GM10266 (cell line): Measurements from ENCODE around the gene EXD1.
A peak's percentile ranks its signal among the peaks of the same experiment; 100 is the strongest.

Source experiments
- DNase-seq: peaks from one replicate; pipeline ENCODE4 v3.0.0; 2012; ENCODE audit errors: extremely low spot score
- TF ChIP-seq, protein P1 (sequence below): IDR thresholded peaks from 2 replicates; pipeline ENCODE4 v1.5.1; 2012; ENCODE audit warnings: mild to moderate bottlenecking, low read depth; ENCODE audit not compliant: control insufficient read depth, insufficient read depth; ENCODE audit errors: missing control alignments

The EXD1 gene, protein sequence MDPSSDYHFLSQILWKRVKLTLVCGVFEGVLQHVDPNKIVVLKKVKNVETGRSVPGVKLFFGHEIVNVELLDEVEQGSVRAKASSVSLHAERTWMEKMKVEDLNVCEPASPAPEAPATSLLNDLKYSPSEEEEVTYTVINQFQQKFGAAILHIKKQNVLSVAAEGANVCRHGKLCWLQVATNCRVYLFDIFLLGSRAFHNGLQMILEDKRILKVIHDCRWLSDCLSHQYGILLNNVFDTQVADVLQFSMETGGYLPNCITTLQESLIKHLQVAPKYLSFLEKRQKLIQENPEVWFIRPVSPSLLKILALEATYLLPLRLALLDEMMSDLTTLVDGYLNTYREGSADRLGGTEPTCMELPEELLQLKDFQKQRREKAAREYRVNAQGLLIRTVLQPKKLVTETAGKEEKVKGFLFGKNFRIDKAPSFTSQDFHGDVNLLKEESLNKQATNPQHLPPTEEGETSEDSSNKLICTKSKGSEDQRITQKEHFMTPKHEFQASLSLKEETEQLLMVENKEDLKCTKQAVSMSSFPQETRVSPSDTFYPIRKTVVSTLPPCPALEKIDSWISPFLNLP

DNA sequence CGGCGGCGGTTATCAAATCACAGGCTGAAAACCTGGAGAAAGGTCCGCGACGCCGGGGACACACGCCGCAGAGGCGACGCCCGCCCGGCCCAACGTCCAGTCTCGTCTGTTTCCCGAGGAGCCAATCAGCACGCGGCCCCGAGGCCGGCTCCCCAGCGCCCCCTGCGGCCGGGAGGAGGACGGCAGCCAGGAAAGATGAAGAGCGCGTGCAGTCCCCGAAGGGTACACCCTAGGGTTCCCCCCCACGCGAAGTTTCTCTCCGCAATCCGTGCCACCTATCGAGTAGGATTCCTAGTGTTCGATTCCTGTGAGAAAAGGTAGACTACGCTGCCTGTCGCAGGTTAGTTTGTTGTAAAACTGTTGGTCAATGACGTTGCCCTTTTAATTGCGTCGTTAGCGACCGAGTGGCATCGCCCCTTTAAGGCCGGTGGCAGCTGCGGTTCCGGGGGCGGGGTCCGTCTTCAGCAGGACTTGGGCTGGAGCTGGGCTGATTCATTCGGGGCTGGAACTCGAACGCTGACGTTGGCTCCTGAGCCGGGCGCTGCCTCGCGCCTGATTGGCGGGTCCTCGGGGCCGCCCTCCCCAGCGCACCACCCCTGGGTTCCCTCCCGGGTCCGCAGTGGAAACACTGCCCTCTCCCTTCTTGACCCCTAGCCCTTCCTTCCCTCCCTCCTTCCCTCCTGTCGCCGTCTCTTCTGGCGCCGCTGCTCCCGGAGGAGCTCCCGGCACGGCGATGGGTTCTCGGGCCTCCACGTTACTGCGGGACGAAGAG, at the start of gene EXD1, which contains the start of gene CHP1:
EXD1 (minus strand) TSS at position 108 of the 772 bp plus-strand sequence. CDS start 4,182 bp downstream, outside the sequence.
CHP1 (plus strand) TSS at position 619 of the 772 bp plus-strand sequence; CDS start at position 734, 115 bp downstream.
- peak; percentile 94 for DNase-seq
- TF ChIP-seq, protein P1, sequence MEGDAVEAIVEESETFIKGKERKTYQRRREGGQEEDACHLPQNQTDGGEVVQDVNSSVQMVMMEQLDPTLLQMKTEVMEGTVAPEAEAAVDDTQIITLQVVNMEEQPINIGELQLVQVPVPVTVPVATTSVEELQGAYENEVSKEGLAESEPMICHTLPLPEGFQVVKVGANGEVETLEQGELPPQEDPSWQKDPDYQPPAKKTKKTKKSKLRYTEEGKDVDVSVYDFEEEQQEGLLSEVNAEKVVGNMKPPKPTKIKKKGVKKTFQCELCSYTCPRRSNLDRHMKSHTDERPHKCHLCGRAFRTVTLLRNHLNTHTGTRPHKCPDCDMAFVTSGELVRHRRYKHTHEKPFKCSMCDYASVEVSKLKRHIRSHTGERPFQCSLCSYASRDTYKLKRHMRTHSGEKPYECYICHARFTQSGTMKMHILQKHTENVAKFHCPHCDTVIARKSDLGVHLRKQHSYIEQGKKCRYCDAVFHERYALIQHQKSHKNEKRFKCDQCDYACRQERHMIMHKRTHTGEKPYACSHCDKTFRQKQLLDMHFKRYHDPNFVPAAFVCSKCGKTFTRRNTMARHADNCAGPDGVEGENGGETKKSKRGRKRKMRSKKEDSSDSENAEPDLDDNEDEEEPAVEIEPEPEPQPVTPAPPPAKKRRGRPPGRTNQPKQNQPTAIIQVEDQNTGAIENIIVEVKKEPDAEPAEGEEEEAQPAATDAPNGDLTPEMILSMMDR = peak; percentile 88

DNA sequence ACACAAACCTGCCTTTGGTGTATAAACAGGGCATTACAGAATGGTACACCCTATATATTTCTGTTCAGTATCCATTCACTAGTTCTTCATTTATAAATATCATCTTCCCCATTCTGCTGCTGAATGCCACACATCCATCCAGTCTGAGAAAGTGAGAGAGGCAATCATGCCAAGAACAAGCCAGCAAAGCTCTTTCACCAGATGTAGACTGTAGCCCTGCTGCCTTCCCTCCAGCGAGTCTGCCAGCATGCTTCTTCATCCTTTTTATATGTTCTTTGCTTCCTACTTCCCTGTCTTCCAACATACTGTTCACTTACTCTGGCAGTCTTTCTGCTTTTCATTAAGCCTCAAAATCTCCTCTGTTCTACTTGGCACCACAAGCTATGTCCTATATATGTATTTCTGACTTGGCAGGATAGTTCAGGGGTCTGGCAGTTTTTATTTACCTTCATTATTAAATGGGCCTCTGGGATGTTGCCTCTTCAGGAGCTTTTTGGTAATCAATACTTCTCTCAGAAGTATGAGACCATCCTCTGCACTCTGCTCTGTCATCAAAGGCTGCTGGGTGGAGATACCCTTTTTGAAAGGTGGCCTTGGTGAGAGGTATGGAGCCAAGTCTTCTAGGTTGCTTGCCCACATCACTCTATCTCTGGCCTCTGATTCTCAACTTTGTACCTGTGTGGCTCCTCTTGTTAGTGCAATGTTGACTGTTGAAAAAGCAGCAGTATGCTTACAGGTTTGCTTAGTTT, 49.2 kb upstream of the EXD1 start:
- TF ChIP-seq, protein P1 = no peak
- no peak for DNase-seq

DNA sequence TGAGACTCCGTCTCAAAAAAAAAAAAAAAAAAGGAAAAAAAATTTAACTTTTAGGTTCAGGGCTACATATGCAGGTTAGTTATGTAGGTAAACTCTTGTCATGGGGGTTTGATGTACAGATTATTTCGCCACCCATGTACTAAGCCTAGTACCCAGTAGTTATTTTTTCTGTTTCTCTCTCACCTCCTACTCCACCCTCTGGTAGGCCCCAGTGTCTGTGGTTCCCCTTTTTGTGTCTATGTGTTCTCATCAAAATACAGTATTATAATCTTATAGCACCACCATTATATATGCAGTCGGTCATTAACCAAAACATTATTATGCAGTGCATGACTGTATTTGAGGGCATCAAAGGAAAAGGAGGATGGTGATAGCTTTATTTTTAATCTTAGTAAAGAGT, 47.8 kb upstream of the EXD1 start:
- no peak for DNase-seq
- TF ChIP-seq, protein P1 = no peak

DNA sequence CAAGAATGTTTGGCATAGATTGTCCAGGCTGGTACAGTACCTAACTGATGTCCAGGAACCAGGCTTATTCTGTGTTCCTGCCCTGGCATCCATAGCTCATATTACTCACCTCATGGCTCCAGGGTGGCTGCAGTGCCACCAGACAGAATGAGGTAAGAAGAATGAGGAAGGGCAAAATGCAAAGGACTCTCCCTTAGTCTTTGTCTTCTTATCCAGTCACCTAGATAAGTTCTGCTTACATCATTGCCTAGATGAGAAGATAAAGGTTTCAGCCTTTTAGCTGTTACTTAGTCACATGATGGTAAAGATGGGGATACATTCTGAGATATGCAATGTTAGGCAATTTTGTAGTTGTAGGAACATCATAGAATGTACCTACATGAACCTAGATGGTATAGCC, 46.3 kb upstream of the EXD1 start:
- TF ChIP-seq, protein P1 = no peak
- DNase-seq = no peak

DNA sequence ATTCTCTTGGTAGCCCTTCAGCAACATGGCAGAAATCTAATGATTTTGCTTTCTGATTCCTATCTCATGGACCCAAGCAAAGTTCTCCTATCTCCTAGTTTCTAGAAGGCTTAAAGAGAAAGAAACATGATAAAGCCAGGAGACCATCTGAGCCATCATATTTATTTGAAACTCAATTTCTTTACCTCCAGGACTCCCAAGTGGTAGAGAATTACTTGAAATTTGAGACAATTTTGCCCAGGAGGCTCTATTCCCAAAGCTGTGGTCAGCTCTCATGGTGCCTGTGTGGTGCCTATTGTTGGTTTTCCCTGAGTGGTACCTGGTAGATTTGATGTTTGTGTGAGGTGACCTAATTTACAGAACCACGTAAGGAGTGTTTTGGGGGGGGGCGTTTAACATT, 39.3 kb upstream of the EXD1 start:
- TF ChIP-seq, protein P1 = no peak
- no peak for DNase-seq

DNA sequence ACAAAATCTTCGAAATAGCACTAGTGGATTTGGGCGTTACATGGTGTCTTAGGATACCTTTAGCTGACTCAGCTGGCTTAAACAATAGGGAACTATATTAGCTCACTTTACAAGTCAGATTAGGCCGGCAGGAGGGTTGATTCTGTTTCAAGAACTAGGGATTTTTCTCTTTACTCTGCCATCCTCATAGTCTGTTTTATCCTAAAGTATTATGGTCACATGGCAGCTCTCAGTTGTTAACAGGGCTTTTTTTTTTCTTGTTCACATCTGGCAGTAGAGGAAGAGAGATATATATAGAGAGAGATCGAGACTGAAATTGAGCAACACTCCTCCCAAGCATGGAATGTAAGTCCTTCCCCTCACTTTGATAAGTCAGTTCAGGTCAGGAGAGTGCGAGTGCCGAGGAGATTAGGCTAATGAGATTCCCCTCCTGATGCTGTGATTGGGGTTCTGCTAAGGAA, 33.4 kb upstream of the EXD1 start:
- DNase-seq = no peak
- TF ChIP-seq, protein P1 = no peak
